SKM-1 (cell line): ENCODE data around the gene ZNF577.
"Not testable (repeated sequence)": the region's sequence is repeated elsewhere in the genome, so short reads cannot be mapped to it uniquely, and the experiment has no call there.

Experiments used
- DNase-seq: peaks from one replicate; lab custom pipeline; 2025; ENCODE audit not compliant: unreplicated experiment; lab: John Stamatoyannopoulos, UW

ZNF577 gene

GRCh38 chr19:51887522-51888498 is at the start of gene ZNF577:
TSS of gene ZNF577 (minus strand) at chr19:51887951. CDS start at chr19:51880382, 7,569 bp downstream.
- peak; percentile 19 for DNase-seq

- DNase-seq = no peak
These were observed 44.2 kb upstream of the ZNF577 start for GRCh38 chr19:51931921-51932320.

- DNase-seq = no peak
These were observed 40.1 kb upstream of the ZNF577 start for GRCh38 chr19:51927859-51928258.

GRCh38 chr19:51926784-51927741 is 39.3 kb upstream of the ZNF577 start, which contains the start of gene ZNF613:
TSS of gene ZNF613 (plus strand) at chr19:51927472. CDS start at chr19:51936221, 8,749 bp downstream.
- peak; percentile 34 for DNase-seq

- no peak for DNase-seq
These were observed 38.7 kb upstream of the ZNF577 start for GRCh38 chr19:51926426-51926783.

- no peak for DNase-seq
These were observed 34.2 kb upstream of the ZNF577 start for GRCh38 chr19:51921949-51922348.

GRCh38 chr19:51919606-51920005 is 31.9 kb upstream of the ZNF577 start:
- no peak for DNase-seq

GRCh38 chr19:51916167-51916566 is 28.4 kb upstream of the ZNF577 start:
- no peak for DNase-seq

GRCh38 chr19:51915324-51915867 is 27.6 kb upstream of the ZNF577 start:
- DNase-seq = no peak

GRCh38 chr19:51907981-51908380 is 20.2 kb upstream of the ZNF577 start:
- DNase-seq = not testable (repeated sequence)

- not testable (repeated sequence) for DNase-seq
These were observed 18.4 kb upstream of the ZNF577 start for GRCh38 chr19:51906108-51906507.

- not testable (repeated sequence) for DNase-seq
These were observed 17.9 kb upstream of the ZNF577 start for GRCh38 chr19:51905639-51906038.

GRCh38 chr19:51905206-51905605 is 17.5 kb upstream of the ZNF577 start:
- no peak for DNase-seq

- peak; percentile 12 for DNase-seq
These were observed 16.8 kb upstream of the ZNF577 start, which contains the start of gene ZNF649 for GRCh38 chr19:51904331-51905165. TSS of gene ZNF649 (minus strand) at chr19:51905017. CDS start at chr19:51900107, 4,910 bp downstream.

- DNase-seq = no peak
These were observed 15.4 kb upstream of the ZNF577 start for GRCh38 chr19:51903192-51903591.

GRCh38 chr19:51901860-51902259 is 14.1 kb upstream of the ZNF577 start:
- DNase-seq = no peak

GRCh38 chr19:51891193-51891747 is 3.5 kb upstream of the ZNF577 start:
- DNase-seq = no peak

GRCh38 chr19:51889934-51890333 is 2.2 kb upstream of the ZNF577 start:
- no peak for DNase-seq

- DNase-seq = no peak
These were observed 3.0 kb downstream of the ZNF577 start for GRCh38 chr19:51884713-51885112.

- no peak for DNase-seq
These were observed 5.2 kb downstream of the ZNF577 start for GRCh38 chr19:51882518-51882917.
